Calu3 (cell line): ENCODE data around the gene OTOP2. TPM values are rescaled to one million over a fixed set of nuclear protein-coding genes. Genes with fewer than 3 reads are reported as not detected.

Experiments used
- BruUV-seq: library from RNA; stranded (reverse); fragments of 400-500 nt; replicated peaks from 2 replicates; lab custom pipeline; 2021; lab: Mats Ljungman, UMichigan
- CTCF ChIA-PET: fragments of 300-600 bp; sonication (Branson Sonifier 250); formaldehyde crosslinking; loops from one replicate; lab custom pipeline; 2022; ENCODE audit warnings: antibody characterized with exemption; lab: Charles Lee
- DNase-seq: peaks from one replicate; pipeline ENCODE4 v3.0.0; 2022
- H3K27ac Mint-ChIP-seq: one replicate; pipeline ENCODE4 v1.8.0; 2022; ENCODE audit warnings: mixed read lengths; ENCODE audit not compliant: unreplicated experiment
- H3K27me3 Mint-ChIP-seq: one replicate; pipeline ENCODE4 v1.8.0; 2022; ENCODE audit warnings: mixed read lengths; ENCODE audit not compliant: unreplicated experiment
- H3K36me3 Mint-ChIP-seq: one replicate; pipeline ENCODE4 v1.8.0; 2022; ENCODE audit warnings: mild to moderate bottlenecking, moderate library complexity, mixed read lengths; ENCODE audit not compliant: insufficient read depth, unreplicated experiment
- H3K4me1 Mint-ChIP-seq: one replicate; pipeline ENCODE4 v1.8.0; 2022; ENCODE audit warnings: mild to moderate bottlenecking, low read depth, mixed read lengths; ENCODE audit not compliant: unreplicated experiment
- H3K4me3 Mint-ChIP-seq: one replicate; pipeline ENCODE4 v1.8.0; 2022; ENCODE audit warnings: mild to moderate bottlenecking, low read depth, moderate library complexity, mixed read lengths; ENCODE audit not compliant: unreplicated experiment
- H3K9me3 Mint-ChIP-seq: one replicate; pipeline ENCODE4 v1.8.0; 2022; ENCODE audit warnings: low read depth, mixed read lengths; ENCODE audit not compliant: unreplicated experiment
- intact Hi-C: fragments of 100-400 bp; cut with micrococcal nuclease; formaldehyde crosslinking; loops from one replicate; pipeline ENCODE4 v1.10.0; 2022; ENCODE audit not compliant: unreplicated experiment
- total RNA-seq: library from RNA; stranded (reverse); gene quantifications from 2 replicates; pipeline ENCODE4 v1.2.3, GENCODE V29; 2022
- TF ChIP-seq, protein P1 (sequence below): fragments of 200-600 bp; IDR thresholded peaks from one replicate; pipeline ENCODE4 v1.8.0; 2022; ENCODE audit warnings: antibody characterized with exemption; ENCODE audit not compliant: unreplicated experiment

The OTOP2 gene
- total RNA-seq, 1 experiment from 2014 or later = not detected

DNA sequence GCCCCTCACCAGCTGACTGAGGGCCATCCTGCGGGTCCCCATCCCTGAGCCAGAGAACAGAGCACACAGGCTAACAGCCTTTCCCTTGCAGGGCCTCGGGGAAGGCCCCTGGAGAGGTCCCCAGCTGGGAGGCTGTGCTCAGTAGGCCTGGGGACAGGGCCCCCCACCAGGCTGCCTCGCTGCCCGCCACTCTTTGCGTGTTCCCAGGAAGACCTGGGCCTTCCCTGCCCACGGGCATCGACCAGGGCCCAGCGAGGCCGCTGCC is 47.7 kb downstream of the OTOP2 start:
- DNase-seq = no peak
- H3K36me3 Mint-ChIP-seq = peaks cover 47% of the 10 kb centered on the region
- peak overlapping the region; percentile 72 for H3K4me3 Mint-ChIP-seq
- no peaks in the 10 kb centered on the region for H3K27me3 Mint-ChIP-seq
- no peaks in the 10 kb centered on the region for H3K9me3 Mint-ChIP-seq
- TF ChIP-seq, protein P1, sequence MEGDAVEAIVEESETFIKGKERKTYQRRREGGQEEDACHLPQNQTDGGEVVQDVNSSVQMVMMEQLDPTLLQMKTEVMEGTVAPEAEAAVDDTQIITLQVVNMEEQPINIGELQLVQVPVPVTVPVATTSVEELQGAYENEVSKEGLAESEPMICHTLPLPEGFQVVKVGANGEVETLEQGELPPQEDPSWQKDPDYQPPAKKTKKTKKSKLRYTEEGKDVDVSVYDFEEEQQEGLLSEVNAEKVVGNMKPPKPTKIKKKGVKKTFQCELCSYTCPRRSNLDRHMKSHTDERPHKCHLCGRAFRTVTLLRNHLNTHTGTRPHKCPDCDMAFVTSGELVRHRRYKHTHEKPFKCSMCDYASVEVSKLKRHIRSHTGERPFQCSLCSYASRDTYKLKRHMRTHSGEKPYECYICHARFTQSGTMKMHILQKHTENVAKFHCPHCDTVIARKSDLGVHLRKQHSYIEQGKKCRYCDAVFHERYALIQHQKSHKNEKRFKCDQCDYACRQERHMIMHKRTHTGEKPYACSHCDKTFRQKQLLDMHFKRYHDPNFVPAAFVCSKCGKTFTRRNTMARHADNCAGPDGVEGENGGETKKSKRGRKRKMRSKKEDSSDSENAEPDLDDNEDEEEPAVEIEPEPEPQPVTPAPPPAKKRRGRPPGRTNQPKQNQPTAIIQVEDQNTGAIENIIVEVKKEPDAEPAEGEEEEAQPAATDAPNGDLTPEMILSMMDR = no peak
- no TSS peak for BruUV-seq
- H3K27ac Mint-ChIP-seq = peak overlapping the region; percentile 76
- intact Hi-C loops = no loop called here
- CTCF ChIA-PET = interaction anchor here (0.6 to 4.2 kb wide), 7 partner anchors 10 to 775 kb away, joined by 3 to 26 read pairs (median 5); partner anchors contain the start of genes CDR2L and MRPL58
- H3K4me1 Mint-ChIP-seq = peaks cover 38% of the 10 kb centered on the region

DNA sequence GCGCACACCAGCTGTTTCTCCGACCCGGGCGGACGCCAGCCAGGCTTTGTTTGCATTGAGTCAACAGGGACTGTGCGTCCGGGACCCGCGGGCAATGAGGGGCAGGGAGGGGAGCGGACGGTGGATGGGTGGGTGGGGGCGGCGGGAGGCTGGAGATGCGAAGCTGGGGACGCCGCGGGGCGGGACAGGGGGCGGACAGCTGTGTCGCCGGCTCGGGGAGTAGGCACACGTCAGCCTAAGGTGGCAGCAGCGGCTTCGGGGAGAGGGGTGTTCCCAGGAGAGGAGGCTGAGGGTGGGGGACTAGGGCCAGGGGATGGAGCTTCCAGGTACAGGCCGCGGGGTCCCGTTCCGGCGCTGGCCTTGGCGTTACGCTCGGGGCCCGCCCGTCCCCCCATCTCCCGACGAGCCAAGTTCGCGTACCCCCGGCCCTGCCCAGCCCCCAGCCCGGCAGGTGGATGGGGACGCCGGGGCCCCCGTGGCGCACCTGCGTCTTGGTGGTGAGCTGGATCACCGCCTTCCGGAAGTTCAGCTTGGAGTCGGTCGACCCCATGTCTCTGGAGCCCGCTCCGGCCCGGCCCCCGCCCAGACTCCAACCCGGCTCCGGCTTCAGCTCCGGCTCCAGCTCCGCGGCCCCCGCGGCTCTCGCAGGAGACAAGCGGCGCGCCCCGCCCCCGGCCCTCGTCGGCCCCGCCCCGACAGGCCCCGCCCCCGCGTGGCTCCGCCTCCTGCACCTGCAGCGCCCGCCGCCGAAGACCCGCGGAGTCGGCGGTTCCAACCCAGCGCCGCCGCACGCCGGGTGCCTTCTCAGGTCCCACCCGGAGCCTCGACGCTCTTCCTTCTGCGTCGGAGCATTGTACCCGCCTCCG is 48.3 kb downstream of the OTOP2 start, which contains the start of gene HID1:
HID1 (minus strand) TSS at position 653 of the 866 bp plus-strand sequence; CDS start at position 550, 103 bp downstream.
- peaks cover 47% of the 10 kb centered on the region for H3K36me3 Mint-ChIP-seq
- H3K27ac Mint-ChIP-seq = peak within 1 kb of the TSS; percentile 76
- DNase-seq = peak; percentile 86
- no peaks in the 10 kb centered on the region for H3K9me3 Mint-ChIP-seq
- intact Hi-C loops = no loop called here
- no TSS peak for BruUV-seq
- H3K27me3 Mint-ChIP-seq = no peaks in the 10 kb centered on the region
- H3K4me3 Mint-ChIP-seq = peak within 1 kb of the TSS; percentile 72
- H3K4me1 Mint-ChIP-seq = peaks cover 38% of the 10 kb centered on the region
- TF ChIP-seq, protein P1 = no peak
- CTCF ChIA-PET = interaction anchor here (0.6 to 4.2 kb wide), 9 partner anchors 10 to 775 kb away, joined by 3 to 26 read pairs (median 5); partner anchors contain the start of genes CDR2L and MRPL58

DNA sequence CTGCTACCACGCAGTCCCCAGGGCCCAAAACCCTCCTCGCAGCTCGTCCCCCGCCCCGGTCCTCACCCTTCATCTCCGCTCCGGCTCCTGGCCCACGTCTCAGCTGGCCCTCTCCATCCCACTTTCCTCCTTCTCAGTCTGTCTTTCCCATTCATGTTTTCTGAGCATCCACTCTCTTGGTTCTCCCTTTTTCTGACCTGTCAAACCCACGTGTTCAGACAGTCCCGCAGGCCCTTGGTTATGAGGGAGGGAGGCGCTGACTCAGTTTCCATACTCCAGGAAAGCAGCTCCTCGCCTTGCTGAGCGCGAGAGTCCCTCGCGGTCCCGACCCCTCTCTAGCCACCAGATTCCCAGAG is 48.9 kb downstream of the OTOP2 start:
- Mint-ChIP-seq H3K27me3 (no peaks in the 10 kb centered on the region), H3K4me3 (peak overlapping the region; percentile 72), H3K9me3 (no peaks in the 10 kb centered on the region), H3K27ac (peak overlapping the region; percentile 76), H3K36me3 (peaks cover 47% of the 10 kb centered on the region), H3K4me1 (peaks cover 38% of the 10 kb centered on the region)
- TF ChIP-seq, protein P1 = no peak
- CTCF ChIA-PET = interaction anchor here (0.6 to 4.2 kb wide), 6 partner anchors 10 to 67 kb away, joined by 3 to 26 read pairs (median 8); partner anchors contain the start of genes CDR2L and MRPL58
- BruUV-seq = no TSS peak
- DNase-seq = no peak
- intact Hi-C loops = no loop called here

DNA sequence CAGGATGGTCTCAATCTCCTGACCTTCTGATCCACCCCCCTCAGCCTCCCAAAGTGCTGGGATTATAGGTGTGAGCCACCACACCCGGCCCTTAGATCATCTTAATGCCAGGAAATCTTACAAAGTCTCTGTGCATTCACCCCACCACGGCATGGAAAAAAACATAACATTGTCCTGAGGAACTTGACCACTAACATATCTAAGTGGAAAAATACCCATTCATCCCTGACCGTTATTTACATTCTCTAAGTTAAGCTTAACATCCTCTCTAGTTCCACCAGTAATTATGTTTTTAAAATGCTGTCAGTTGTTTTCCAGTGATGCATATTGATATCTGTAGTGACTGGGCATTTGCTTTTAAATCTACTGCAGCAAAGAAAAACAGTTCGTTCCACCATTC is 51.9 kb downstream of the OTOP2 start:
- Mint-ChIP-seq H3K4me1 (peaks cover 17% of the 10 kb centered on the region), H3K36me3 (peaks cover 30% of the 10 kb centered on the region), H3K9me3 (no peaks in the 10 kb centered on the region), H3K27ac (no peak overlapping the region), H3K4me3 (no peak overlapping the region), H3K27me3 (no peaks in the 10 kb centered on the region)
- CTCF ChIA-PET = no interaction called here
- TF ChIP-seq, protein P1 = no peak
- intact Hi-C loops = no loop called here
- DNase-seq = no peak
- BruUV-seq = no TSS peak
